ENCODE data around the gene THOC7. TPM values are rescaled to one million over a fixed set of nuclear protein-coding genes. Genes with fewer than 3 reads are reported as not detected.

THOC7 gene
- total RNA-seq, 3 donors from 2014 or later, result 47.9 to 63.7 (median 57.3) TPM

DNA sequence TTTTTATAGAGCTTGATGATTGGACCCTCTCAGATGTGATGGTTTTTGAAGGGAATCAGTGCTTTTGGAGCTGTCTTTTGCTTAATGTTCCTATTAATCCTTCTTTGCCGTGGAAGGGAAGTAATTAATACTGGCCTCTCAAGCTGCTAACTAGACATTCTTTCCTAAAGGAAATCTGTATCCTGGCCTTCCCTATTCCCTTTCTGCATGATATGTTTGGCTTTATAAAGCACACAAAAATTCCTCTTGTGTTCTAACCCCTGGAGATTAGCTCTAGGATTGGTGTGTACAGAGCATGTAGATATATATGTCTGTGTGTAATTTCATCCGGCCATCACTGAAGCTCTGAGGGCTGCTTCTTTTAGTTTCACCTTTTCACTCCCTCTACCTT, 7.0 kb upstream of the THOC7 start:
- TF ChIP-seq, protein P1, sequence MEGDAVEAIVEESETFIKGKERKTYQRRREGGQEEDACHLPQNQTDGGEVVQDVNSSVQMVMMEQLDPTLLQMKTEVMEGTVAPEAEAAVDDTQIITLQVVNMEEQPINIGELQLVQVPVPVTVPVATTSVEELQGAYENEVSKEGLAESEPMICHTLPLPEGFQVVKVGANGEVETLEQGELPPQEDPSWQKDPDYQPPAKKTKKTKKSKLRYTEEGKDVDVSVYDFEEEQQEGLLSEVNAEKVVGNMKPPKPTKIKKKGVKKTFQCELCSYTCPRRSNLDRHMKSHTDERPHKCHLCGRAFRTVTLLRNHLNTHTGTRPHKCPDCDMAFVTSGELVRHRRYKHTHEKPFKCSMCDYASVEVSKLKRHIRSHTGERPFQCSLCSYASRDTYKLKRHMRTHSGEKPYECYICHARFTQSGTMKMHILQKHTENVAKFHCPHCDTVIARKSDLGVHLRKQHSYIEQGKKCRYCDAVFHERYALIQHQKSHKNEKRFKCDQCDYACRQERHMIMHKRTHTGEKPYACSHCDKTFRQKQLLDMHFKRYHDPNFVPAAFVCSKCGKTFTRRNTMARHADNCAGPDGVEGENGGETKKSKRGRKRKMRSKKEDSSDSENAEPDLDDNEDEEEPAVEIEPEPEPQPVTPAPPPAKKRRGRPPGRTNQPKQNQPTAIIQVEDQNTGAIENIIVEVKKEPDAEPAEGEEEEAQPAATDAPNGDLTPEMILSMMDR (IDR thresholded peaks at IDR 0.05), result no peak
- Histone ChIP-seq H3K36me3 (ENCODE audit: low read depth) (no peaks in the 10 kb centered on the region), H3K9me3 (no peaks in the 10 kb centered on the region), H3K4me3 (no peak overlapping the region), H3K4me1 (ENCODE audit: low read depth) (no peaks in the 10 kb centered on the region)
- intact Hi-C loops (cut with DNase I, micrococcal nuclease), result no loop called here
- no peak for DNase-seq
- ATAC-seq, result no peak

DNA sequence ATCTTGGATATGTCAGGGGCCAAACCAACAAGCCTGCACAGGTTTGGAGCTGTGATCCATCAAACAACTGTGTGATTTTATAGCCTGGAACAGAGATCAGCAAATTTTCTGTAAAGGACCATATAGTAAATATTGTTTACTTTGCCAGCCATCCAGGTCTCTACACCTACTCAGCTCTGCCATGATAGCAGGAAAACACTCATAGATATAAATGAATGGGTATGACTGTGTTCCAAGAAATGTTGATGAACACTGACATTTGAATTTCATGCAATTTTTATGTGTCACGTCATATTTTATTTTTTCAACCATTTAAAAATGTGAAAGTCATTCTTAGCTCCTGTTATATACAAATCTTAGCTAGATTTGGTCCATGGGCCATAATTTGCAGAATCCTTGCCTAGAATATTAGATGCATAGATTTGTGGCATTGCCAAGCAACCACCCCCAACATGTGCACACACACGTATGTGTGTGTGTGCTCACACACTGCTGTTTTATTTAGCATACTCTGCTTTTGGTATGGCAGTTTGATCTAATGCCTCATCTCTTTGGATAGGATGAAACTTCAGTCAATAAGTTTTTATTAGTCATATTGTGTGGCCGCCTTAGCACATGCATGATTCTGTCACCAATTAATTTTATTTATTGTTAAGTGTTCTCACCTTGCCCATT, 6.5 kb upstream of the THOC7 start:
- H3K4me3 ChIP-seq, result no peak overlapping the region
- H3K36me3 ChIP-seq (ENCODE audit: low read depth), result no peaks in the 10 kb centered on the region
- no peak for DNase-seq
- ATAC-seq, result no peak
- H3K4me1 ChIP-seq (ENCODE audit: low read depth), result no peaks in the 10 kb centered on the region
- TF ChIP-seq, protein P1 (IDR thresholded peaks at IDR 0.05), result no peak
- no peaks in the 10 kb centered on the region for H3K9me3 ChIP-seq
- intact Hi-C loops (cut with DNase I, micrococcal nuclease), result no loop called here

DNA sequence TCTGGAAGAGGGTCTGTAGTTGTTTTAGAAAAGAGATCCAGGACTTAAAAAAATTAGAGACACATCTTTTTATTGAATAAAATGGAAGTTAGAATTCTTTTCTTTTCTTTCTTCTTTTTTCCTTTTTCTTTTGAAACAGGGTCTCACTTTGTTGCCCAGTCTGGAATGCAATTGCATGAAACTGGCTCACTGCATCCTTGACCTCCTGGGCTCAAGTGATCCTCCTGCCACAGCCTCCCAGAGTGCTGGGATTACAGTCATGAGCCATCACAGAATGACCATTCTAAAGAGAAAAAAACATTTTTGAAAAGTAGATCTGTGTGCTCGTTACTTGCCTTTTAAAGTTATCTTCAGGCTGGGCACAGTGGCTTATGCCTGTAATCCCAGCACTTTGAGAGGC, 3.6 kb upstream of the THOC7 start:
- Histone ChIP-seq H3K9me3 (no peaks in the 10 kb centered on the region), H3K4me3 (no peak overlapping the region), H3K4me1 (ENCODE audit: low read depth) (peaks cover 5% of the 10 kb centered on the region), H3K36me3 (ENCODE audit: low read depth) (no peaks in the 10 kb centered on the region)
- intact Hi-C loops (cut with DNase I, micrococcal nuclease), result no loop called here
- DNase-seq (no peak), ATAC-seq (no peak)
- TF ChIP-seq, protein P1 (IDR thresholded peaks at IDR 0.05), result no peak

DNA sequence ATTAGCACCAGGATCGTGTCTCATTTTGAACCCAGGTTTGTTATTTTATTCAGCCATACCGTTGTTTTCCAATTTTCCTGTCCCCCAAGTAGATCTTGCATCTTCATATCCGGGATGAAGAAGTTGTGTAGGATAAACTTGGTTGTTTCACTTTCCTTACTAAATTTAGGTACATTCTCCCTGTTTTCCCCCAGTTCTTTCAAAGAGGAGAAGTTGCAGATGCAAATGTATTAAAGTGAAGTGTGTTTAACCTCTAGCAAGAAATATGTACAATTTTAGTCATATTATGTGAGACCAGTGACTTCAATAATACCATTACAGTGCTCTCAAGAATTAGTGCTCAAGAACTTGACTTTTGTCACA, 1.3 kb upstream of the THOC7 start:
- Histone ChIP-seq H3K4me3 (no peak overlapping the region), H3K36me3 (ENCODE audit: low read depth) (no peaks in the 10 kb centered on the region), H3K9me3 (no peaks in the 10 kb centered on the region), H3K4me1 (ENCODE audit: low read depth) (peaks cover 5% of the 10 kb centered on the region)
- intact Hi-C loops (cut with DNase I, micrococcal nuclease), result no loop called here
- DNase-seq (no peak), ATAC-seq (no peak)
- TF ChIP-seq, protein P1 (IDR thresholded peaks at IDR 0.05), result no peak

DNA sequence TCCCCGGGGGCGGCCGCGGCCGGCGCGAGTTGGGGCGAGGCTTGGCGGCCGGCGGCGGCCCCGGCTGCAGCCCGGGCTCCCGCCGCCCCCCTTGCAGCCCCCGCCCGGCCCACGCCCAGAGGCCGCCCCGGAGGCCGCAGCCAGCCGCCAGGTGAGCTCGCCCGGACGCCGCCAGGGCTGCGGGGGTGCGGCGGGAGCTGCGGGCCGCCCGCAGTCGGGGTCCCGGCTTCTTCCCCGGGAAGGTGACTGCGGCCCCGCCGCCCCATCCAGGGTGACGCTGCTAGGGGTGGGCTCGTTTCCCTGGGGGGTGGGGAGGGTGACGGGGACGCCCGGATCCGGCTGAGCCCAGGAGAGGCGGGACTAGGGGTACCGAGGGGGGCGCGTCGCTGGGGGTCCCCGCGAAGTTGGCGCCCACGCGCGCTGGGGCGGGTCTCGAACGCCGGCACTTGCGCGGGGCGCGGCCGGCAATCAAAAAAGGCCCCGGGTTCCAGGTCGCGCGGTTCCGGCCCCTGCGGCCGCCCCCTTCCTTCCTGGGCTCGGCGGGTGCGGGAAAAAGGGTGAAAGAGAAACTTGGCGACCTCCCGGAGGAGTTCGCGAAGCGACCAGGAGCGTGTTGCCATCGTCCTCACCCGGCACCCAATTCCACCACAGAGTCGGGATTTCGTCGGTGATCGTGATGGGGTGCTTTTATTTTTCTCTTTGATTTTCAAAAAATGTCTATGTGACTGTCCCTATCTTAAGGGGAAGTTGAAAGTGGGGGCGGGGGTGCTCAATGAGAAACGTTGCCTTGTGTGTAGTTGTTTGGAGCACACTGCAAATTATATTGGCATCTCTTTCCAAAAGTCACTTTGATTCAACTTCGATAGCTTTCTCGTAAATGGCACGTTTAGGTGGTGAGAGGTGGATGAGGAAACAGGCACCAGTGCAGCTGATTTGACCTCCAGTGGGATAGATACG, 681 bp upstream of the THOC7 start:
- peak overlapping the region; percentile 91 for H3K4me3 ChIP-seq
- no peaks in the 10 kb centered on the region for H3K36me3 ChIP-seq (ENCODE audit: low read depth)
- H3K9me3 ChIP-seq, result no peaks in the 10 kb centered on the region
- ATAC-seq (peak; percentile 77), DNase-seq (peak; percentile 67 to 77 (median 71))
- intact Hi-C loops (cut with DNase I, micrococcal nuclease), result no loop called here
- TF ChIP-seq, protein P1 (IDR thresholded peaks at IDR 0.05), result no peak
- peaks cover 5% of the 10 kb centered on the region for H3K4me1 ChIP-seq (ENCODE audit: low read depth)
